DMS 273 treated with DMSO at 0.1 percent for 48 hours (cell line): ENCODE results near the gene FBXW8.

ENCODE experiments used
- DNase-seq: peaks from one replicate; lab custom pipeline; 2025; lab: John Stamatoyannopoulos, UW

The FBXW8 gene

GRCh38 chr12:116924558-116925453 is 14.1 kb downstream of the FBXW8 start:
- DNase-seq = no peak

- DNase-seq = no peak
These were observed 15.8 kb downstream of the FBXW8 start for GRCh38 chr12:116926283-116927243.

GRCh38 chr12:116927244-116927940 is 16.6 kb downstream of the FBXW8 start:
- DNase-seq = no peak

DNA sequence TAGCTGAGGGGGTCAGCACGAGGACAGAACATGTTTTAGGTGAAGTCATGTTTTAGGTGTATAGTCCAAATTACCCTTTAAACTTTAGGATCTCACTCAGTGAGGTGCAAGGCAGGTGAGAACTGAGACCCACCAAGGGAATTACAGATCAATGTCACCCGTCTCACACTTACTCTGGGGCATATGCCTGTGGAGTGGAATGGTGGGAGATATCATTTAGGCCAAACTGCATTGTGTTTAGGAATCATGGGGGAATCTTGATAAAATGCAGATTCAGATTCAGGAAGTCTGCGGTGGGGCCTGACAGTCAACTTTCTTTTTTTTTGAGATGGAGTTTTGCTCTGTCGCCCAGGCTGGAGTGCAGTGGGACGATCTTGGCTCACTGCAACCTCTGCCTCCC is 17.8 kb downstream of the FBXW8 start:
- no peak for DNase-seq

DNA sequence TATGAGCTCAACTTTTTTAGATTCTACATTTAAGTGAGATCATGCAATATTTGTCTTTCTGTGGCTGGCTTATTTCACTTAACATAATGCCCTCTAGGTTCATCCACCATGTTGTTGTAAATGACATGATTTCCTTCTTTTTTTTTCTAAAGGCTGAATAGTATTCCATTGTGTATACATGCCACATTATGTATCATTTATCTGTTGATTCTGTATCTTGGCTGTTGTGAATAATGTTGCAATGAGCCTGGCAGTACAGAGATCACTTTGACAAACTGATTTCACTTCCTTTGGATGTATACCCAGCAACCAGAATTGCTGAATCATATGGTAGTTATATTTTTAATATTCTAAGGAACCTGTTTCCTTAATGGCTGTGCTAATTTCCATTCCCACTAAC is 19.1 kb downstream of the FBXW8 start:
- DNase-seq = no peak

DNA sequence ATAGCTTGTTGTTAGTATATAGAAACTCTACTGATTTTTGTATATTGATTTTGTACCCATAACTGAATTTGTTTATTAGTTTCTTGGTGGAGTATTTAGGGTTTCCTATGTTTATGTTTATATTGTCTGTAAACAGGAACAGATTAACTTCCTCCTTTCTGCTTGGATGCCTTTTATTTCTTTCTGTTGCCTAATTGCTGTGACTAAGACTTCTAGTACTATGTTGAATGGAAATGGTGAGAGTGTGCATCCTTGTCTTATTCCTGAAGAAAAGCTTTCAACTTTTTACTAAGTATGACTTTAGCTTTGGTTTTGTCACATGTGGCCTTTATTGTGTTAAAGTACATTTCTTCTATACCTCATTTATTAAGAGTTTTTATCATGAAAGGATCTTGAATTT is 20.9 kb downstream of the FBXW8 start:
- no peak for DNase-seq

- DNase-seq = no peak
These were observed 22.3 kb downstream of the FBXW8 start for GRCh38 chr12:116933091-116933490.

- no peak for DNase-seq
These were observed 22.9 kb downstream of the FBXW8 start for GRCh38 chr12:116933512-116934246.

DNA sequence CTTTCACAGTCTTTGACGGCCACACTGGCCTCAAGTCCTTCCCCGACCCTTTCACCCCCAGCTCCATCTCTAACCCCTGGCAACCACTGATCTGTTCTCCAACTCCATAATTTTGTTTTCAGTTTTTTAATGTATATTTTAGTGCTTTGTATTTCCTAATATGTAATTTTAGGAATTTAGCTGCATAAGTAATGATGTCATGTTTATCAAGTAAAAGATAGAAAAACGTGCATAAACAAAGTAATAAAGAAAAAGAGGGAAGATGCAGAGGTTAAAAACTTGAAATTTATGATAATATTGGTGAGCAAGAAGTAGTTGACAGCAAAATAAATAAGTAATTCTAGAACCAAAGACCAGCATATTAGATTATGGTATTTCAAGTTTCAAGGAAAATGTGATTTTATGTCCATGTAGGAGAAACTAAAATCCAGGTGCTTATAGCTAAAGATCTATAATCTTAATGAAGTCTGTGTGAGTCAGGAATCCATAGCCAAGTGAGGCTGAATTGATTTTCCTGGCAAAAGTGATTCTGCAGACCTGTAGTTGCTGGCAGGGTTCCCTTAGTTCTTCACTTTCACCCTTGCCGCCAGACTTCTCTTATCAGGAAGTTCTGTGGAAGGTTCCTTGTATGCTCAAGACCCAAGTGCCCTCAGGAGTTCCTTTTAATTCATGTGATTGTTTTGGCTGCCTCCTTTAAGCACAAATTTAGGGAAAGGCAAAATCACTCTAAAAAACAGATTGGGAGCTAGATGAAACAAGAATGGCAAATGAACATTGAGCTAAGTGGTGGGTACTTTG is 24.4 kb downstream of the FBXW8 start:
- DNase-seq = no peak

DNA sequence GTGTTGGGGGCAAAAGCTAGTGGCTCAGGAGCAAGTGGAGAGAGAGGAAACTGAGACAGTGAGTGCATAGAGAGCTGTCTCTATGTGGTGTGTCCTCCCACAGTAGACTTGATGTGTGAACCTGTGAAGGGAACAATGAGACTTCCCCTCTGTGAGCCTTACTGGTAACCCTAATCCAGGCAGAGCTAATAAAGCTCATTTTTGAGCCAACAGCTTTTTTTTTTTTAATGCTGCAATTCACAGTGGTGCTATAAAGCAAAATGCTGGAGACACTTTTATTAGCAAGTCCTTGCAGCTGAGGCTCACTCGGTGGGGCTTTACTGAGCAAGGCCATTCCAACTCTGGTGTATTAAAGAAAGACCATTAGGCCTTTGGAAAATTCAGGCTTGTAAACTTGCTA is 26.9 kb downstream of the FBXW8 start:
- DNase-seq = no peak

GRCh38 chr12:116939734-116940133 is 29.0 kb downstream of the FBXW8 start:
- DNase-seq = no peak

DNA sequence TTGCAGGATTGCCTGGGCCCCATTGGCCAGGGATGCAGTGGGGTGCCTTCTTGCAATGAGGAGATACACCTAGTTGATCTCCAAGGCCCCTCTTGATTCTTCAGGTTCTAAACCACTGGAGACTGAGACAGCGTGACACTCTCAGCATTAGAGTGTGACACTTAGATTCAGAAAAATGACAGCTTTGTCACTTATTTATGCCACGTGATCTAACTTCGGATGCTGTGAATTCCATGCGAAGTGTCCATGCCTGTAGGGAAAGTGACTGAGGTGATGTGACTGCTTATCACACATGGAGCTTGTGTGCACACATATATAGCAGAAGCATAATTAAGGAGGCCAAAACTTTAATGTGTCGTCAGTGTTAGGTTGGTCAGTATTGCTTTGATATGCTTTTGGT is 30.4 kb downstream of the FBXW8 start:
- DNase-seq = no peak

DNA sequence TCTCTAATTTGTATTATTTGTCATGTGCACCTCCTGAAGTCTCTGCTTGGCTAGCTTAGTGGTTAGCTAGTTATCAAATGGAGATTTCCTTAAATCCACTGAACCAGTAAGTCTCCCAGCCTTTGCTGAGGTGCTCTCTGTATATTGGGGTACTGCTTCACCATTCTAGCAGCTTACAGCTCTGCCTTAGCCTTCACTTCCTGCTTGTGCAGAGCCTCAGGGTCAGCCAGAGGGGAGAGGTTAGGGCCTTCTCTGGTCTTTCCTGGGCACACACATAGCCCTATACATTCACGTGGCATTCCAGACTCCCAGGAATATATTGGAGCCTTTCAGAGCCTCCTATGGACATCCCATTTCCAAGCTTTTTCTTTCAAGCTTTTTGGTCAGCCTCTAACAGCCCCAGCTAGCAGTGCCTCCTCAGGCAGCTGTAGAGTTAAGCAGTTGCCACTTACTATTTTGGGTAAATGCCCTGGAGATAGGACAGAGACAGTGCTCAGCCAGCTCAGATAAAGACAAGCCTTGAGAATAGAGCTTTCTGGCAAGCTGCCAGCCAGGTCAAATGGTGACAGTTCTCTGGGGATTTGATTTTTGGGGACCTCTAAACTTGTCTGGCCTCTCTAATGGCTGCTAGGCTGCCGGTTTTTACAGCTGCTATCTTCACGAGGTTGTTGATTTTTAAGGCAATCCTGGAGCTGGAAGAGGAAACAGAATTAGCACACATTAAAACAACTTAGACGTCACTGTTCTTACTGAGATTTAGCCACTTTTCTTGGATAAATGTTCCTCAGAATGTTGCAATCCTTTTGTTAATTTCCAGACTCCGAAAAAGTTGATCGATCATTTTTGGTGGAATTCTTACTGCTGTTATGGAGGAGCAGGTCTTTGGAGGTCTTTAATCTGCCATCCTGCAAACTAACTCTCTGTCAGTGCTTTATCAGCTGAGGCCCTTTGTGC is 32.9 kb downstream of the FBXW8 start:
- no peak for DNase-seq

DNA sequence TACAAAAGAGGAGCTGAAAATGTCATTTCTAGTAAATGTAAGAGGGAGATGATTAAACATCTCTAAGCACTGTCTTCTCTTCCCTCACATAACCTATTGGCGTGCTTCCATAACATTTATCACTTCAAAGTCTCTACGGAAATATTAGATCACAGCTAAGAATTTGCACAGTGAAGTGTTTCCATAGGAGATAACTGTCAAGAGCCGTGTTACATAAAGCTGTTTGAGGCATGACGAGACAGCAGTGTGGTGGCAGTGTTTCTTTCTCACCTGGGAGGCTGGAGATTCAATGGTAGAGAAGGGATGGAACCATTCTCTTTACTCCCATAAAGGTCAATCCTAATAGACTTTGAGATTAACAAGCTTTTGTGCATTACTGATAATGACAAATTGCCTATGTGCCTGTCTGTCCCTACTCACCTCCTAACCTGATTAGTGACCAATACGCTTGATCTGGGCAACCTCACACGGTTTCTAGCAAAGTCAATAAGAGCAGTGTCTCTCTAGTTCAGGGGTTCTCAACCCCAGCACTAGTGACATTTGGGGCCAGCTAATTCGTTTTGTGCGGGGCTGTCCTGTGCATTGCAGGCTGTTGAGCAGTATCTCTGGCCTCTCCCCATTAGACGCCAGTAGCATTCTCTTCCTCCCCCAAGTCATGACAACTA is 35.3 kb downstream of the FBXW8 start:
- no peak for DNase-seq

DNA sequence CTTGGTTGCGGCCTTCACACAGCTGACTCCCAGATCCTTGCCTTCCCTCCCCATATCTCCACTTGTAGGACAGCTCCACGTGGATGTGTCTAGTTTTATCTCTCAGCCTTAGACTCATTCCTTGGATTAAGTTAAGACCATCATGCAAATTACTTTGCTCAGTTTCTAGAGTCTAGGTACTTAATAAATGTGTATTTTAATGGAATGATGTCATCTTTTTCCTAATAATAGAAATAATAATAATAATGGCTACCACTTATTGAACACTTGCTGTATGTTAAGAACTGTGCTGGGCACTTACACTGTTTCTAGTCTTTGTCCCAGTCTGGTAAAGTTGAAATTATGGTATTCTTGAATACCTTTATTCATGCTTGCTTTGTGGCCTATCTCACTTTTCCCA is 37.5 kb downstream of the FBXW8 start:
- no peak for DNase-seq

DNA sequence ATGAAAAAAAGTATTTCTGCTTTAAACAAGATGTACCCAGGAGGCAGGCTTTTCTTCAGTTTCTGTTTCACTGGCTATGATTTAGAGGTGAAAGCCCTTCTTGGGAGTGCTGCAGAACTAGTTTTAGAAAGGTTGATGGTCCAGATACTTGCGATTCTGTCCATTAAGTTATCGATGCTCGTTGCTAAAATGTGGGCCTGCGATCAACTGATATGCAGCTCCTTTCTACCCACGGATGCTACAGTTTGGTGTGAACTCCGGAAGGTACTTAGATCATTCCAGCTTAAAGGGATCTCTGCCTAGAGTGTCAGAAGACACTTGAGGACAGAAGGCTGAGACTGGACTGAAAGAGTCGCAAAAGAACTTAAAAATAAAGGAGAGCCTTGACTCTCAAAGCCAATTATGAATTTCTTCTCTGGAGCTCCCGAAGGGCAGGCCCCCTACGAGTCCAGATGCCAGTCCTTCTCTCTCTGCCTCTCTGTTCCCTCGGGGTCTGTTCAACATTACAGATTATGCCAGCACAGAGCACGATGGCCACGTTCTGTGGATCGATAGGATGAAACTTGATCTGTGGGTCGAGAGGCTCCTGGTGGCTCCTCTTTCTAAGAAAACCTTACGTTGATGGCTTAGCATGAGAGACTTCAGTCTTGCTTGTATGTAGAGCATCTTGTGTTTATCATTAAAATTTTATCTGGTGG is 40.0 kb downstream of the FBXW8 start:
- no peak for DNase-seq

- no peak for DNase-seq
These were observed 44.1 kb downstream of the FBXW8 start for GRCh38 chr12:116954710-116955381.
